GM12873 (cell line): Measurements from ENCODE around the gene EPS8.

Experiments used
- CTCF ChIP-seq: IDR thresholded peaks from 2 replicates; pipeline ENCODE4 v1.5.1; 2012; ENCODE audit warnings: low read depth, mild to moderate bottlenecking, moderate library complexity, low read length, control low read depth; ENCODE audit not compliant: insufficient read depth; ENCODE audit errors: missing control alignments

EPS8 gene

DNA sequence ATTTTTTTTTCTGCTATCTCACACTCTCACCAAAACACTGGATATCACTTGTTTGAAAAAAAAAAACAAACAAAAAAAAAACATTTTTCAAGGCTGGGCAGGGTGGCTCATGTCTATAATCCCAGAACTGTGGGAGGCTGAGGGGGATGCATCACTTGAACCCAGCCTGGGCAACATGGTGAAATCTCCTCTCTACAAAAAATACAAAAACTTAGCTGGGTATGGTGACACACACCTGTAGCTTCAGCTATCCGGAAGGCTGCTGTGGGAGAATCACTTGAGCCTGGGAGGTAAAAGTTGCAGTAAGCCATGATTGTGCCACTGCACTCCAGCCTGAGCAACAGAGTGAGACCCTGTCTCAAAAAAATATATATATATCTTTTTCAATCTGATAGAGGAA is 66.2 kb downstream of the EPS8 start:
- TF ChIP-seq CTCF: no peak

- no peak for TF ChIP-seq CTCF
These were observed 67.7 kb downstream of the EPS8 start for GRCh38 chr12:15721316-15722115.

DNA sequence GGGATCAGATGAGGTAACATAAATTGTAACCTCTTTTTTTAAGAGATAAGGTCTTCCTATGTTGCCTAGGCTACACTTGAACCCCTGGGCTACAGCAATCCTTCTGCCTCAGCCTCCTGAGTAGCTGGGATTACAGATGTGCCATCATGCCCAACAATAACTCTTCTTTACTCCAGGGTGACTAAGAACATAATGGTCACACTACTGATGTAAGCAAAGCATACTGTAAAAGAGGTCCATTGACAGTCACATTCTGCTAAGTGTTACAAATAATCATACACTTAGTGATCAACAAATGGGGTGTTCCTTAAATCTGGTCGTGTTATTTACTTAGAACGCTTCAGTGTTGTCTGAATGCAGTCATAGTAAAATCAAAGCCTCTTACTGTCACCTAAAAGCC is 68.9 kb downstream of the EPS8 start:
- TF ChIP-seq CTCF: no peak

DNA sequence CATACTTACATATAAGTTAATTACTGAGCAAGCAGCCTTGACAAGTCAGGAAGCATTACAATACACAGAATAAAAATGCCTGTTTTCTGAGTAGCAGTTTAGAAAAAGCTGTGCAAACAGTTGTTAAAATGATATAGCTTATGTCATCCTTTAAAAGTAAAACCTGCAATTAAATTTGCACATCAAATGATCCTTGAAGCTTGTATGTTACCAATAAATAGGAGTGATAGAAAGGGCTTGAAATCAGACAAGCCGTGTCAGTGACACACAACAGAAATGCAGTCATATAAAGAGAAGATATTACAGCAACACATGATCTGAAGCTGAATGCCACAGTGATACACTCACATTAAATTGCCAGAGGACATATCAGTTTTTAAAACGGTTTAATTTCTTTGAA is 70.0 kb downstream of the EPS8 start:
- no peak for TF ChIP-seq CTCF

DNA sequence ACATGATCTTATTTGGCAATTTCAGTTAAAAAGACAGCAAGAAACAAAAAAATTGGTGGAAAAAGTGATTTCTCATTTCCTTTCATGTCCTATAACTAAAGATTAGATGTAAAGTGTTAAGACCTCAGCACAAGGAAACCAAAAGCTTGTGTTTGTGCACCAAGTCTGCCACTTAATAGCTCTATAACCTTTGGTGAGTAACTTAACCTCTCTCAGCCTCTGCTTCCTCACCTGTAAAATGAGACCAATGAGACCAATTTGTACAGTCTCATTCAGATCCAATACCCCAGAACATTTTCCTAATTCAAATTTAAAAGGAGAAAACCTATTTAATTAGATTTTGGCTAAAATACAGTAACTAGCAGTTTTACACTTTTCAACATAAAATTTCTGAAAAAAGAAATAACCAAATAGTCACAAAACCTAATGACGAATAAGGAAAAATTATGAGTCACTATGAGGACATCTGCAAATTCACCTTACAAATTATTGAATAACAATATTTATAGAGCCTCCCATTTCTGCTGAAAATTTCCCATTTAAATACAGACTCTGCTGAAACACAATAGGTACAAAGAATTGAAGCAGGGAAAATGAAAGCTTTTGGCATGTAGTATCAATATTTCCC is 71.1 kb downstream of the EPS8 start:
- no peak for TF ChIP-seq CTCF

DNA sequence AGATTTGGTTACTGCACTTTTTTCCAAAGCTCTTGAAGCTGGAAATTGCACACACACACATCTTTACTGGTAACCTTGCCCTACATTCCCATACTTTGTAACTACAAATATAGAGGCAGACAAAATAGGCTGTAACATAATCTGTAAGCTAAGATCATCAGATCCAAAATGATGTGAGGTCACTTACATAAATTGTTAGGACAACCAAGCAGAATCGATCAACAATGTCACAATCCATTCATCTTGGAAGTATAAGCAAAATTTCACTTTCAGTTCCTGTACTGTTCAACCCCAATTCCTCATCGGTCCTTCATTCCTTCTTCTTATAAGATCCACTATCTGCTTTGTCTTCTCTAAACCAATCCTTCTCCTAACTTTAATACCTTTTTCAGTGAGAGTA is 72.6 kb downstream of the EPS8 start:
- no peak for TF ChIP-seq CTCF

- no peak for TF ChIP-seq CTCF
These were observed 74.9 kb downstream of the EPS8 start for GRCh38 chr12:15714256-15714655.
